ENCODE measurements around the gene MAP4K4. TPM values are rescaled to one million over a fixed set of nuclear protein-coding genes. Genes with fewer than 3 reads are reported as not detected.

The MAP4K4 gene
- total RNA-seq, 4 donors from 2014 or later = 40.0 to 85.5 (median 59.5) TPM

- intact Hi-C loops (cut with DNase I; ENCODE audit: low total_unique reads) (loop anchor here (5.0 kb wide), 1 partner anchor 34 kb away; no protein-coding TSS in a partner anchor), in situ Hi-C loops (cut with MboI; ENCODE audit: low sequenced_read_pairs in 4 of 4) (no loop called here)
- Histone ChIP-seq H3K4me3 (no peak overlapping the region), H3K9me3 (no peaks in the 10 kb centered on the region), H3K27me3 (no peaks in the 10 kb centered on the region), H3K36me3 (no peaks in the 10 kb centered on the region), H3K27ac (peak overlapping the region; percentile 8 to 51 (median 32)), H3K4me1 (peaks cover 33 to 47% of the 10 kb centered on the region in 2 donors)
- DNase-seq = no peak
- TF ChIP-seq CTCF (IDR thresholded peaks at IDR 0.05 in 4 of 5, conservative IDR thresholded peaks at IDR 0.05 in 1 of 5) = no peak
- no peak for TF ChIP-seq POLR2A (IDR thresholded peaks at IDR 0.05)
- ATAC-seq = no peak
These were observed 108.6 kb downstream of the MAP4K4 start for GRCh38 chr2:101806123-101806522.

GRCh38 chr2:101806701-101807100 is 109.2 kb downstream of the MAP4K4 start:
- Histone ChIP-seq H3K4me3 (no peak overlapping the region), H3K36me3 (no peaks in the 10 kb centered on the region), H3K27ac (peak overlapping the region; percentile 8 to 51 (median 32)), H3K9me3 (no peaks in the 10 kb centered on the region), H3K4me1 (peaks cover 31 to 46% of the 10 kb centered on the region in 2 donors), H3K27me3 (no peaks in the 10 kb centered on the region)
- no peak for DNase-seq
- peak in 1 of 2 donors; percentile 11 for ATAC-seq
- in situ Hi-C loops (cut with MboI; ENCODE audit: low sequenced_read_pairs in 4 of 4) (no loop called here), intact Hi-C loops (cut with DNase I; ENCODE audit: low total_unique reads) (loop anchor here (5.0 kb wide), 1 partner anchor 34 kb away; no protein-coding TSS in a partner anchor)
- TF ChIP-seq POLR2A (IDR thresholded peaks at IDR 0.05) (no peak), CTCF (IDR thresholded peaks at IDR 0.05 in 4 of 5, conservative IDR thresholded peaks at IDR 0.05 in 1 of 5) (no peak)

- Histone ChIP-seq H3K4me1 (peaks cover 35 to 46% of the 10 kb centered on the region in 2 donors), H3K27ac (peak overlapping the region in 1 of 4 donors; percentile 32), H3K4me3 (no peak overlapping the region), H3K9me3 (no peaks in the 10 kb centered on the region), H3K36me3 (no peaks in the 10 kb centered on the region), H3K27me3 (no peaks in the 10 kb centered on the region)
- intact Hi-C loops (cut with DNase I; ENCODE audit: low total_unique reads) (loop anchor here (5.0 kb wide), 1 partner anchor 35 kb away; no protein-coding TSS in a partner anchor), in situ Hi-C loops (cut with MboI; ENCODE audit: low sequenced_read_pairs in 4 of 4) (no loop called here)
- ATAC-seq (no peak), DNase-seq (no peak)
- TF ChIP-seq POLR2A (IDR thresholded peaks at IDR 0.05) = no peak
These were observed 109.7 kb downstream of the MAP4K4 start for GRCh38 chr2:101807242-101807641.

GRCh38 chr2:101808006-101808562 is 110.6 kb downstream of the MAP4K4 start:
- no peak for DNase-seq
- no peak for ATAC-seq

More at GRCh38 chr2:101808006-101808562, 110.6 kb downstream of the MAP4K4 start:
- H3K27me3 ChIP-seq = no peaks in the 10 kb centered on the region
- H3K36me3 ChIP-seq = no peaks in the 10 kb centered on the region
- intact Hi-C loops (cut with DNase I; ENCODE audit: low total_unique reads) = loop anchor here (5.0 kb wide), 1 partner anchor 36 kb away; no protein-coding TSS in a partner anchor
- peaks cover 36 to 47% of the 10 kb centered on the region in 2 donors for H3K4me1 ChIP-seq
- H3K27ac ChIP-seq = no peak overlapping the region
- no peaks in the 10 kb centered on the region for H3K9me3 ChIP-seq
- no peak overlapping the region for H3K4me3 ChIP-seq
- TF ChIP-seq CTCF (IDR thresholded peaks at IDR 0.05 in 4 of 5, conservative IDR thresholded peaks at IDR 0.05 in 1 of 5) = no peak
- no peak for TF ChIP-seq POLR2A (IDR thresholded peaks at IDR 0.05)
- in situ Hi-C loops (cut with MboI; ENCODE audit: low sequenced_read_pairs in 4 of 4) = no loop called here
